ENCODE data around the gene NEMF. TPM values are rescaled to one million over a fixed set of nuclear protein-coding genes. Genes with fewer than 3 reads are reported as not detected.

Gene NEMF
- total and polyA plus RNA-seq, 2 donors (not counting 1 experiment from before 2014, with no cell fraction given) = 26.7 to 127 TPM

DNA sequence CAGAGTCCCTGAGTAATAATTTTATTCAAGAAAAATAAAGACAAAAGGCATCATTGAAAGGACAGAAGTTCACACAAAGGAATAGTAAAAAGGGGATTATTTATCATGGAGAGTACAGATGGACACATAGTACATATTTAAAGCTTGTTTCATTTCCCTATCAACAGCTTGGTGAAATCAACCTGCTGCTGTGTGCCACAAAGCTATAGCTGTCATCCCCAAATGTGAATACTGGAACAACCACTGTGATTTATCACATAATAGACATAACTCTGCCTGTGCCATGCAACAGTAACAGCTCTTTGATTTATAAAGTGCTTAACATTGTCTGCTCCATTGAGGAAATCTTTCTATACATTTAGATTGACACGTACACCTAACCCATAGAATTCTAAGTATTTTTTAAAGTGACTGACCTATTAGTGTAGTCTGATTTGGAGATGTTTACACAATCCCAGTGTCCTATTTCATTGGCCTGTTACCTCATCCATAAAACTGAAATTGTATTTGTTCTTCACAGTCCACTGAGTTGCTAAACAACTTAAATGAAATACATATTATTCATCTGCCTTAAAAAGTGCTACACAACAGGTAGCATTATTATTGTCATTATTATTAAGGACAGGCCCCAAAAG is 3.3 kb downstream of the NEMF start:
- H3K27me3 ChIP-seq (replicated peaks in 1 of 4; ENCODE audit: control extremely low read depth in 1 of 4, control insufficient read depth in 3 of 4, insufficient read depth in 4 of 4, low read length in 3 of 4) = no peaks in the 10 kb centered on the region
- no peak for TF ChIP-seq EZH2 (IDR thresholded peaks at IDR 0.05; ENCODE audit: borderline replicate concordance, insufficient read depth, low read depth, low read length, poor library complexity, severe bottlenecking)
- TF ChIP-seq, protein P1, sequence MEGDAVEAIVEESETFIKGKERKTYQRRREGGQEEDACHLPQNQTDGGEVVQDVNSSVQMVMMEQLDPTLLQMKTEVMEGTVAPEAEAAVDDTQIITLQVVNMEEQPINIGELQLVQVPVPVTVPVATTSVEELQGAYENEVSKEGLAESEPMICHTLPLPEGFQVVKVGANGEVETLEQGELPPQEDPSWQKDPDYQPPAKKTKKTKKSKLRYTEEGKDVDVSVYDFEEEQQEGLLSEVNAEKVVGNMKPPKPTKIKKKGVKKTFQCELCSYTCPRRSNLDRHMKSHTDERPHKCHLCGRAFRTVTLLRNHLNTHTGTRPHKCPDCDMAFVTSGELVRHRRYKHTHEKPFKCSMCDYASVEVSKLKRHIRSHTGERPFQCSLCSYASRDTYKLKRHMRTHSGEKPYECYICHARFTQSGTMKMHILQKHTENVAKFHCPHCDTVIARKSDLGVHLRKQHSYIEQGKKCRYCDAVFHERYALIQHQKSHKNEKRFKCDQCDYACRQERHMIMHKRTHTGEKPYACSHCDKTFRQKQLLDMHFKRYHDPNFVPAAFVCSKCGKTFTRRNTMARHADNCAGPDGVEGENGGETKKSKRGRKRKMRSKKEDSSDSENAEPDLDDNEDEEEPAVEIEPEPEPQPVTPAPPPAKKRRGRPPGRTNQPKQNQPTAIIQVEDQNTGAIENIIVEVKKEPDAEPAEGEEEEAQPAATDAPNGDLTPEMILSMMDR (IDR thresholded peaks at IDR 0.05) = no peak
- no peak overlapping the region for H3K4me3 Mint-ChIP-seq
- peaks cover 9 to 38% of the 10 kb centered on the region in 2 experiments for H3K36me3 ChIP-seq (replicated peaks in 1 of 2; ENCODE audit: control extremely low read depth in 1 of 2, control insufficient read depth in 1 of 2, extremely low read depth in 1 of 2, insufficient read depth in 2 of 2, low read length in 1 of 2)
- POLR2A ChIA-PET = interaction anchor here (0.6 kb wide), 1 partner anchor 76 kb away, joined by 7 read pairs; no protein-coding TSS in a partner anchor
- H4K20me1 ChIP-seq (ENCODE audit: control insufficient read depth, insufficient read depth, low read length, poor library complexity, severe bottlenecking) = peaks cover 1% of the 10 kb centered on the region
- no peaks in the 10 kb centered on the region for H3K9me3 Mint-ChIP-seq (ENCODE audit: insufficient read depth)
- H3K27me3 Mint-ChIP-seq = no peaks in the 10 kb centered on the region
- peaks cover 39% of the 10 kb centered on the region for H3K4me1 Mint-ChIP-seq
- WGBS (ENCODE audit: insufficient coverage) = no CpG with 5 or more reads among the region's 1 CpG
- CTCF ChIA-PET = interaction anchor here (0.7 to 1.1 kb wide), 4 partner anchors 13 to 470 kb away, joined by 3 to 5 read pairs (median 3); no protein-coding TSS in a partner anchor
- H3K4me2 ChIP-seq (replicated peaks; ENCODE audit: low read depth, low read length, poor library complexity, severe bottlenecking) = no peak overlapping the region
- H3K9me3 ChIP-seq (ENCODE audit: control extremely low read depth in 1 of 3, control insufficient read depth in 2 of 3, insufficient read depth in 1 of 3, low read length in 2 of 3) = no peaks in the 10 kb centered on the region
- peaks cover 15 to 27% of the 10 kb centered on the region in 2 donors for H3K4me1 ChIP-seq (ENCODE audit: control insufficient read depth in 2 of 2, insufficient read depth in 2 of 2, low read length in 2 of 2)
- no peak overlapping the region for H3K4me3 ChIP-seq (ENCODE audit: control extremely low read depth in 1 of 5, extremely low read depth in 1 of 5, insufficient read depth in 1 of 5, low read depth in 2 of 5, low read length in 4 of 5)
- intact Hi-C loops (cut with micrococcal nuclease) = no loop called here
- DNase-seq (no peak), ATAC-seq (ENCODE audit: low read depth) (no peak)
- H3K79me2 ChIP-seq (ENCODE audit: control insufficient read depth, insufficient read depth, low read length) = peaks cover 74% of the 10 kb centered on the region
- H3K27ac ChIP-seq (ENCODE audit: low read length in 2 of 2) = peak overlapping the region in 1 of 2 donors; percentile 59
- no peak overlapping the region for H3K9ac ChIP-seq (ENCODE audit: low read length)
- no peak overlapping the region for H3K27ac Mint-ChIP-seq
- H2AFZ ChIP-seq (ENCODE audit: insufficient read depth, low read depth, low read length, poor library complexity, severe bottlenecking) = no peak overlapping the region

DNA sequence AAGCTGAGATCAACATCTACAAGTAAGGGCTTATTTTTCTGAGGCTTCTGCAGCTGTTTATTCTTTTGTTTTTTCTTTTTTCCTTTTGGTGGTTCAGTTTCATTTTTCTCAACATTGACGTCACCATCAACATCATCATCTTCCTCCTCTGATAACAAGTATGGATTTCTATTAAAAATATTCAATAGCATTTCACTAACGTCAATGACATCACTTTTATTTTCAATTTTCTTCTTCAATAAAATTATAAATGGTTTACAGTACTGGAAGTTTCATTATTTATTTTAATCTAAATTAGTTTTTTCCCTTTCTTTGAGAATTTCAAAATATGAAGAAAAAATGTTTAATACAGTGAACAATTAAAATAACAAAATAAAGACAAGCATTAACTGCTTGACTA is 23.9 kb downstream of the NEMF start:
- no CpG with 5 or more reads among the region's 2 CpGs for WGBS (ENCODE audit: insufficient coverage)
- TF ChIP-seq, protein P1 (IDR thresholded peaks at IDR 0.05) = no peak
- TF ChIP-seq EZH2 (IDR thresholded peaks at IDR 0.05; ENCODE audit: borderline replicate concordance, insufficient read depth, low read depth, low read length, poor library complexity, severe bottlenecking) = no peak
- intact Hi-C loops (cut with micrococcal nuclease) = no loop called here
- H3K9ac ChIP-seq (ENCODE audit: low read length) = no peak overlapping the region
- ChIA-PET POLR2A (no interaction called here), CTCF (interaction anchor here (0.6 to 2.8 kb wide), 8 partner anchors 34 to 368 kb away, joined by 3 to 12 read pairs (median 3); partner anchors contain the start of gene DNAAF2)
- Mint-ChIP-seq H3K4me1 (peaks cover 3% of the 10 kb centered on the region), H3K27ac (no peak overlapping the region), H3K4me3 (no peak overlapping the region), H3K27me3 (no peaks in the 10 kb centered on the region), H3K9me3 (ENCODE audit: insufficient read depth) (no peaks in the 10 kb centered on the region)
- H3K4me2 ChIP-seq (replicated peaks; ENCODE audit: low read depth, low read length, poor library complexity, severe bottlenecking) = no peak overlapping the region
- H3K9me3 ChIP-seq (ENCODE audit: control extremely low read depth in 1 of 3, control insufficient read depth in 2 of 3, insufficient read depth in 1 of 3, low read length in 2 of 3) = no peaks in the 10 kb centered on the region
- no peak overlapping the region for H2AFZ ChIP-seq (ENCODE audit: insufficient read depth, low read depth, low read length, poor library complexity, severe bottlenecking)
- no peaks in the 10 kb centered on the region for H4K20me1 ChIP-seq (ENCODE audit: control insufficient read depth, insufficient read depth, low read length, poor library complexity, severe bottlenecking)
- no peaks in the 10 kb centered on the region for H3K27me3 ChIP-seq (replicated peaks in 1 of 4; ENCODE audit: control extremely low read depth in 1 of 4, control insufficient read depth in 3 of 4, insufficient read depth in 4 of 4, low read length in 3 of 4)
- H3K36me3 ChIP-seq (replicated peaks in 1 of 2; ENCODE audit: control extremely low read depth in 1 of 2, control insufficient read depth in 1 of 2, extremely low read depth in 1 of 2, insufficient read depth in 2 of 2, low read length in 1 of 2) = peaks cover 17 to 85% of the 10 kb centered on the region in 2 experiments
- peaks cover 2% of the 10 kb centered on the region for H3K79me2 ChIP-seq (ENCODE audit: control insufficient read depth, insufficient read depth, low read length)
- ATAC-seq (ENCODE audit: low read depth) (no peak), DNase-seq (no peak)
- no peak overlapping the region for H3K27ac ChIP-seq (ENCODE audit: low read length in 2 of 2)
- H3K4me3 ChIP-seq (ENCODE audit: control extremely low read depth in 1 of 5, extremely low read depth in 1 of 5, insufficient read depth in 1 of 5, low read depth in 2 of 5, low read length in 4 of 5) = no peak overlapping the region
- H3K4me1 ChIP-seq (ENCODE audit: control insufficient read depth in 2 of 2, insufficient read depth in 2 of 2, low read length in 2 of 2) = no peaks in the 10 kb centered on the region

Measured in B cell (primary cell).